Type B pancreatic cell (in vitro differentiated cells): ENCODE data around the gene ITPR2. TPM values are rescaled to one million over a fixed set of nuclear protein-coding genes. Genes with fewer than 3 reads are reported as not detected.

Source experiments
- DNase-seq: peaks from one replicate; pipeline ENCODE4 v3.0.0; 2021; ENCODE audit warnings: mixed read lengths; ENCODE audit not compliant: unreplicated experiment; ENCODE audit errors: extremely low spot score
- H3K27ac Mint-ChIP-seq: 2 replicates; pipeline ENCODE4 v1.8.0; 2021; ENCODE audit warnings: mild to moderate bottlenecking, mixed read lengths
- H3K27me3 Mint-ChIP-seq: 2 replicates; pipeline ENCODE4 v1.8.0; 2021; ENCODE audit warnings: mixed read lengths
- H3K36me3 Mint-ChIP-seq: 2 replicates; pipeline ENCODE4 v1.8.0; 2021; ENCODE audit warnings: mixed read lengths
- H3K4me1 Mint-ChIP-seq: one replicate; pipeline ENCODE4 v1.8.0; 2021; ENCODE audit warnings: mixed read lengths; ENCODE audit not compliant: unreplicated experiment
- H3K4me3 Mint-ChIP-seq: 2 replicates; pipeline ENCODE4 v1.8.0; 2021; ENCODE audit warnings: mild to moderate bottlenecking, mixed read lengths
- H3K9me3 Mint-ChIP-seq: 2 replicates; pipeline ENCODE4 v1.8.0; 2021; ENCODE audit warnings: mixed read lengths
- CTCF ChIP-seq: fragments of 200-600 bp; sonication (generic); conservative IDR thresholded peaks from 2 replicates; pipeline ENCODE4 v1.5.0; 2021; ENCODE audit warnings: antibody characterized with exemption, mild to moderate bottlenecking
- total RNA-seq: library from RNA; stranded (reverse); gene quantifications from 2 replicates; pipeline ENCODE4 v1.2.1, GENCODE V29; 2021; ENCODE audit warnings: low replicate concordance

ITPR2 gene
- total RNA-seq, 1 donor from 2014 or later, result 33.7 TPM

DNA sequence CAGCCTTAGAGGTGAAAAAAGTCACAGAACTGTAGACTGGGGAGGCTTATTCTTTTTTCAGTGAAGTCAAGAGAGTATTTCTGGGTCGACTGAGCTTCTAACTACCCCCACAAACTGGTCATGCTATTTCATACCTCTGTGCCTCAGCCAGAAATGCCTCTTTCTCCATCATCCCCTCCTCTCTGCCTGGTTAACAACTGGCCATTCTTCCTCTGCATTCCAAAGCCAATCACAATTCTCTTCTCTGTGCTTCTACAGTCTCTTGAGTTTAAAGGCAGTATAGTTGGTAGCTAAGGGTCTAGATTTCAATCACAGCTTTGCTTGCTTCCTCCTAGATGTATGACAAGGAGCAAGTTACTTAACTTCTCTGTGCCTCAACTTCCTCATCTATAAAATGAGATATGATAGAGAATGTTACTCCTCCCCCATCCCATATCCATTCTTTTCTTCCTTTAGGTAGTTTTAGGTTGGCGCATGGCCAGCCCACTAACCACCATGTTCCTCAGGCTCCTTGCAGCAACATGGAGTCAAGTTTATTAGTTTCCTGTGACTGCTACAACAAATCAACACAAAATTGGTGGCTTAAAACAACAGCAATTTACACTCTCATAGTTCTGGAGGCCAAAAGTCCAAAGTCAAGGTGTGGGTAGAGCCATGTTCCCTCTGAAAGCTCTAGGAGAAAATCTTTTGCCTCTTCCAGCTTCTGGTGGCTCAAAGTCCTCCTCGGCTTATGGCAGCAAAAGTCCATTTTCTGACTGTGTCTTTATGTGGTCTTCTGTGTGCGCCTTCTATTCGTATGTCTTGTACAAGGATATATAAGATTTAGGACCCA, 62.5 kb downstream of the ITPR2 start:
- DNase-seq, result no peak
- TF ChIP-seq CTCF, result no peak
- H3K27me3 Mint-ChIP-seq, result no peaks in the 10 kb centered on the region
- no peak overlapping the region for H3K27ac Mint-ChIP-seq
- peaks cover 27% of the 10 kb centered on the region for H3K36me3 Mint-ChIP-seq
- no peak overlapping the region for H3K4me3 Mint-ChIP-seq
- H3K9me3 Mint-ChIP-seq, result peaks cover 6% of the 10 kb centered on the region
- peaks cover 3% of the 10 kb centered on the region for H3K4me1 Mint-ChIP-seq

DNA sequence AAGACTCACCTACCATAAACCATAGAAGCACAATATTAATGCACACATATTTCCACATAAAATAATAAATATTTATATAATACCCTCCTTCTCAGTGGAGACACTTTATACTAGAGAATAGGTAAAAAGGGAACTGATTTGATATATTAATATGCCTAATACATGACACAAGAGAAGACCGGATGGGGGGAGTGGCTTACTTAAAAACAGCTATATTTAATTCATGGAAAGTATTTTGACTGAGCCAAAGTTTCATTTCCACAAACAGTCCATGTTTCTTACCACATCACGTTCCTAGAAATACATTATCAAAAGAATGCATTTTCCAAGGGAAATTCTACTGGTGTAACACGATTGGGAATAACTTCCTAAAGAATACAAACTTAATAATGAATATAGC, 63.4 kb downstream of the ITPR2 start:
- no peak for TF ChIP-seq CTCF
- Mint-ChIP-seq H3K4me3 (no peak overlapping the region), H3K9me3 (no peaks in the 10 kb centered on the region), H3K27me3 (no peaks in the 10 kb centered on the region), H3K4me1 (peaks cover 3% of the 10 kb centered on the region), H3K27ac (no peak overlapping the region), H3K36me3 (peaks cover 19% of the 10 kb centered on the region)
- no peak for DNase-seq

DNA sequence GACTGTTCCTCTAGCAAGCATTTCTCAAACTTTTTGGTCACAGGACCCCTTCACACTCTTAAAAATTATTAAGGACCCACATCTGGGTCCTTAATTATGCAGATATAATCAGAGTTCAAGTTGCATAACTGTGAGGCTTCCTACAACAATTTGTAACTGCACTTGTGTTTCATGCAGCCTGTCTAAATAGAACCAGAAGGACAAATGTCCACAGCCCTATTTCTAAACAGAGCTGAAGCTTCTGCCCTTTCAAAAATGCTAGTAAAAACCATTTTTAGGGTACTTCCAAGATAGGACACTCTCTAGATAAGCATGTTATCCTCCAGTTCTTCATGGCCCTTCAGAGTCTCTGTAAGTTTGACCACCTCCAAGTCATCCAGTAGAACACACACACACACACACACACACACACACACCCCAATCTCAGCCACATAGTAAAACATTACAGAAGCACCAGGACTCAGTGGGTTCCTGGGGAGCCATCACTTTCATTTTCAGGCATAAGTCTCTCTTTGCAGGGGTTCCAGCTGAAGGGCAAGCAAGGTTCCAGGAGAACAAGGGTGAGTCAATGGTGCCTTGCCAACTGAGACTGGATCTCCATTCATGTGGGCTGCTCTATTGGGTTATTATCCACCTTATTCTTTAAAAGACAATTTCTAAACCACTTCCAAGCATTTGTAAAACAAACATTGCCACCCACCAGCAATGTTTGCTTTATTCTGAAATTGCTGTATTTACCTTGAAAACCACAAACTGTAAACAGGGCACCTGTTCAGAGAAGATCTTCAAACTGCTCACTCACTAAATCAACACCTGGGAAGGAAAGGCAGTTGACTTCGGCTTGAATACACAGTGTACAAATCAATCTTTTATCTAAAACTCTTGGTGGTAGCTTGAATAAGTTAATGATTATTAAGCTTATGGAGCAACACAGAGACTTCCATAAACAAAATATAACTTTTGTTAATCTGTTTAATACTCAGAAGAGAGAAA, 64.1 kb downstream of the ITPR2 start:
- Mint-ChIP-seq H3K27ac (peak overlapping the region; percentile 62), H3K4me1 (peaks cover 3% of the 10 kb centered on the region), H3K27me3 (no peaks in the 10 kb centered on the region), H3K9me3 (peaks cover 1% of the 10 kb centered on the region), H3K4me3 (no peak overlapping the region), H3K36me3 (peaks cover 21% of the 10 kb centered on the region)
- DNase-seq, result no peak
- no peak for TF ChIP-seq CTCF

- Mint-ChIP-seq H3K9me3 (peaks cover 5% of the 10 kb centered on the region), H3K4me3 (no peak overlapping the region), H3K27ac (no peak overlapping the region), H3K36me3 (peaks cover 24% of the 10 kb centered on the region), H3K4me1 (peaks cover 3% of the 10 kb centered on the region), H3K27me3 (no peaks in the 10 kb centered on the region)
- DNase-seq, result no peak
- no peak for TF ChIP-seq CTCF
Observed at GRCh38 chr12:26767865-26768264, 65.1 kb downstream of the ITPR2 start.

DNA sequence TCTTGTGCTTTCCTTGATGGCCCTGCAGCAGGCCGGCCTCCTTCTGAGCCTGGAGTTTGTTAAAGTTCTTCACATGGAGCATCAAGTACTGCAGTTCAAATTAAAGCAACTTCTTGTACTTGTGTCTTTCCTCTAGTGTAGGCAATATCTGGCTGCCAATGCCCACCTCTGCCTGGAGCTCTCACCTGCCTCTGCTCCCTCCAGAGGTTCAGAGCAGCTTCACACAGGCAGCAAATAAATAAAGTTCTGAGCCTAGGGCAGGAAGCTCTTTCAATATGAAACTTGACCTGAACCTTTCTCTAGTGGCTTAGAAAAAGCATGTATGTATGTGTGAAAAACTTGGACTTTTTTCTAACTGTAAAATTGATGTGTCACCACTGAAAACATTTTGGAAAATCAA, 65.9 kb downstream of the ITPR2 start:
- Mint-ChIP-seq H3K4me3 (no peak overlapping the region), H3K4me1 (peaks cover 3% of the 10 kb centered on the region), H3K9me3 (peaks cover 7% of the 10 kb centered on the region), H3K27ac (no peak overlapping the region), H3K27me3 (no peaks in the 10 kb centered on the region), H3K36me3 (peaks cover 24% of the 10 kb centered on the region)
- no peak for DNase-seq
- TF ChIP-seq CTCF, result no peak
